ENCODE data around the gene AACS. TPM values are rescaled to one million over a fixed set of nuclear protein-coding genes. Genes with fewer than 3 reads are reported as not detected.

Gene AACS
- total and polyA plus RNA-seq, 10 of the 15 experiments (the other 5 are each of a cell fraction or from before 2014, with no cell fraction given): 10.1 to 34.0 (median 21.1) TPM

DNA sequence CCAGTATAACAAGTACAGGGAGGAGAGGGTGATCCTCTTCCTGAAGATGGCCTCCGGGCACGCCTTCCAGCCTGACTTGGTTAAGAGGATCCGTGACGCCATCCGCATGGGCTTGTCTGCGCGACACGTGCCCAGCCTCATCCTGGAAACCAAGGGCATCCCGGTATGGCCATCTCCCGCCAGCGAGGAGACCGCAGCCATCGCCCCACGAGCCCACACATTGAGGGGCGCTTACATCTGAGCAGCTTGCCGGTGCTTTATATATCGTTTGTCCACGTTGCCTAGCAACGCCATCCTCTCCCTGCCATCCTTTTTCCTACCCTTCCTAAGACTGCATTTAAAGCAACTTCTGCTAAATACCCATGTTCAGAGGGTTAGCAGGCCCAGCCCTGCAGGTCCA, 71.5 kb downstream of the AACS start (continued):
- TF ChIP-seq, protein P1, sequence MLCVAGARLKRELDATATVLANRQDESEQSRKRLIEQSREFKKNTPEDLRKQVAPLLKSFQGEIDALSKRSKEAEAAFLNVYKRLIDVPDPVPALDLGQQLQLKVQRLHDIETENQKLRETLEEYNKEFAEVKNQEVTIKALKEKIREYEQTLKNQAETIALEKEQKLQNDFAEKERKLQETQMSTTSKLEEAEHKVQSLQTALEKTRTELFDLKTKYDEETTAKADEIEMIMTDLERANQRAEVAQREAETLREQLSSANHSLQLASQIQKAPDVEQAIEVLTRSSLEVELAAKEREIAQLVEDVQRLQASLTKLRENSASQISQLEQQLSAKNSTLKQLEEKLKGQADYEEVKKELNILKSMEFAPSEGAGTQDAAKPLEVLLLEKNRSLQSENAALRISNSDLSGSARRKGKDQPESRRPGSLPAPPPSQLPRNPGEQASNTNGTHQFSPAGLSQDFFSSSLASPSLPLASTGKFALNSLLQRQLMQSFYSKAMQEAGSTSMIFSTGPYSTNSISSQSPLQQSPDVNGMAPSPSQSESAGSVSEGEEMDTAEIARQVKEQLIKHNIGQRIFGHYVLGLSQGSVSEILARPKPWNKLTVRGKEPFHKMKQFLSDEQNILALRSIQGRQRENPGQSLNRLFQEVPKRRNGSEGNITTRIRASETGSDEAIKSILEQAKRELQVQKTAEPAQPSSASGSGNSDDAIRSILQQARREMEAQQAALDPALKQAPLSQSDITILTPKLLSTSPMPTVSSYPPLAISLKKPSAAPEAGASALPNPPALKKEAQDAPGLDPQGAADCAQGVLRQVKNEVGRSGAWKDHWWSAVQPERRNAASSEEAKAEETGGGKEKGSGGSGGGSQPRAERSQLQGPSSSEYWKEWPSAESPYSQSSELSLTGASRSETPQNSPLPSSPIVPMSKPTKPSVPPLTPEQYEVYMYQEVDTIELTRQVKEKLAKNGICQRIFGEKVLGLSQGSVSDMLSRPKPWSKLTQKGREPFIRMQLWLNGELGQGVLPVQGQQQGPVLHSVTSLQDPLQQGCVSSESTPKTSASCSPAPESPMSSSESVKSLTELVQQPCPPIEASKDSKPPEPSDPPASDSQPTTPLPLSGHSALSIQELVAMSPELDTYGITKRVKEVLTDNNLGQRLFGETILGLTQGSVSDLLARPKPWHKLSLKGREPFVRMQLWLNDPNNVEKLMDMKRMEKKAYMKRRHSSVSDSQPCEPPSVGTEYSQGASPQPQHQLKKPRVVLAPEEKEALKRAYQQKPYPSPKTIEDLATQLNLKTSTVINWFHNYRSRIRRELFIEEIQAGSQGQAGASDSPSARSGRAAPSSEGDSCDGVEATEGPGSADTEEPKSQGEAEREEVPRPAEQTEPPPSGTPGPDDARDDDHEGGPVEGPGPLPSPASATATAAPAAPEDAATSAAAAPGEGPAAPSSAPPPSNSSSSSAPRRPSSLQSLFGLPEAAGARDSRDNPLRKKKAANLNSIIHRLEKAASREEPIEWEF (IDR thresholded peaks at IDR 0.05; ENCODE audit: insufficient replicate concordance, low read depth, low read length): no peak
- TF ChIP-seq ZNF217 (IDR thresholded peaks at IDR 0.05) (no peak), LARP7 (IDR thresholded peaks at IDR 0.05) (no peak), ZZZ3 (IDR thresholded peaks at IDR 0.05; ENCODE audit: control insufficient read depth, insufficient read length, low read depth) (no peak), IRF4 (IDR thresholded peaks at IDR 0.05; ENCODE audit: low read depth, low read length) (no peak)
- TF ChIP-seq, protein P2, sequence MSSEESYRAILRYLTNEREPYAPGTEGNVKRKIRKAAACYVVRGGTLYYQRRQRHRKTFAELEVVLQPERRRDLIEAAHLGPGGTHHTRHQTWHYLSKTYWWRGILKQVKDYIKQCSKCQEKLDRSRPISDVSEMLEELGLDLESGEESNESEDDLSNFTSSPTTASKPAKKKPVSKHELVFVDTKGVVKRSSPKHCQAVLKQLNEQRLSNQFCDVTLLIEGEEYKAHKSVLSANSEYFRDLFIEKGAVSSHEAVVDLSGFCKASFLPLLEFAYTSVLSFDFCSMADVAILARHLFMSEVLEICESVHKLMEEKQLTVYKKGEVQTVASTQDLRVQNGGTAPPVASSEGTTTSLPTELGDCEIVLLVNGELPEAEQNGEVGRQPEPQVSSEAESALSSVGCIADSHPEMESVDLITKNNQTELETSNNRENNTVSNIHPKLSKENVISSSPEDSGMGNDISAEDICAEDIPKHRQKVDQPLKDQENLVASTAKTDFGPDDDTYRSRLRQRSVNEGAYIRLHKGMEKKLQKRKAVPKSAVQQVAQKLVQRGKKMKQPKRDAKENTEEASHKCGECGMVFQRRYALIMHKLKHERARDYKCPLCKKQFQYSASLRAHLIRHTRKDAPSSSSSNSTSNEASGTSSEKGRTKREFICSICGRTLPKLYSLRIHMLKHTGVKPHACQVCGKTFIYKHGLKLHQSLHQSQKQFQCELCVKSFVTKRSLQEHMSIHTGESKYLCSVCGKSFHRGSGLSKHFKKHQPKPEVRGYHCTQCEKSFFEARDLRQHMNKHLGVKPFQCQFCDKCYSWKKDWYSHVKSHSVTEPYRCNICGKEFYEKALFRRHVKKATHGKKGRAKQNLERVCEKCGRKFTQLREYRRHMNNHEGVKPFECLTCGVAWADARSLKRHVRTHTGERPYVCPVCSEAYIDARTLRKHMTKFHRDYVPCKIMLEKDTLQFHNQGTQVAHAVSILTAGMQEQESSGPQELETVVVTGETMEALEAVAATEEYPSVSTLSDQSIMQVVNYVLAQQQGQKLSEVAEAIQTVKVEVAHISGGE (CRISPR knock-in tag; IDR thresholded peaks at IDR 0.05): no peak
- TF ChIP-seq, protein P3, sequence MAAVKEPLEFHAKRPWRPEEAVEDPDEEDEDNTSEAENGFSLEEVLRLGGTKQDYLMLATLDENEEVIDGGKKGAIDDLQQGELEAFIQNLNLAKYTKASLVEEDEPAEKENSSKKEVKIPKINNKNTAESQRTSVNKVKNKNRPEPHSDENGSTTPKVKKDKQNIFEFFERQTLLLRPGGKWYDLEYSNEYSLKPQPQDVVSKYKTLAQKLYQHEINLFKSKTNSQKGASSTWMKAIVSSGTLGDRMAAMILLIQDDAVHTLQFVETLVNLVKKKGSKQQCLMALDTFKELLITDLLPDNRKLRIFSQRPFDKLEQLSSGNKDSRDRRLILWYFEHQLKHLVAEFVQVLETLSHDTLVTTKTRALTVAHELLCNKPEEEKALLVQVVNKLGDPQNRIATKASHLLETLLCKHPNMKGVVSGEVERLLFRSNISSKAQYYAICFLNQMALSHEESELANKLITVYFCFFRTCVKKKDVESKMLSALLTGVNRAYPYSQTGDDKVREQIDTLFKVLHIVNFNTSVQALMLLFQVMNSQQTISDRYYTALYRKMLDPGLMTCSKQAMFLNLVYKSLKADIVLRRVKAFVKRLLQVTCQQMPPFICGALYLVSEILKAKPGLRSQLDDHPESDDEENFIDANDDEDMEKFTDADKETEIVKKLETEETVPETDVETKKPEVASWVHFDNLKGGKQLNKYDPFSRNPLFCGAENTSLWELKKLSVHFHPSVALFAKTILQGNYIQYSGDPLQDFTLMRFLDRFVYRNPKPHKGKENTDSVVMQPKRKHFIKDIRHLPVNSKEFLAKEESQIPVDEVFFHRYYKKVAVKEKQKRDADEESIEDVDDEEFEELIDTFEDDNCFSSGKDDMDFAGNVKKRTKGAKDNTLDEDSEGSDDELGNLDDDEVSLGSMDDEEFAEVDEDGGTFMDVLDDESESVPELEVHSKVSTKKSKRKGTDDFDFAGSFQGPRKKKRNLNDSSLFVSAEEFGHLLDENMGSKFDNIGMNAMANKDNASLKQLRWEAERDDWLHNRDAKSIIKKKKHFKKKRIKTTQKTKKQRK (IDR thresholded peaks at IDR 0.05; ENCODE audit: low read depth, low read length): no peak
- TF ChIP-seq, protein P4, sequence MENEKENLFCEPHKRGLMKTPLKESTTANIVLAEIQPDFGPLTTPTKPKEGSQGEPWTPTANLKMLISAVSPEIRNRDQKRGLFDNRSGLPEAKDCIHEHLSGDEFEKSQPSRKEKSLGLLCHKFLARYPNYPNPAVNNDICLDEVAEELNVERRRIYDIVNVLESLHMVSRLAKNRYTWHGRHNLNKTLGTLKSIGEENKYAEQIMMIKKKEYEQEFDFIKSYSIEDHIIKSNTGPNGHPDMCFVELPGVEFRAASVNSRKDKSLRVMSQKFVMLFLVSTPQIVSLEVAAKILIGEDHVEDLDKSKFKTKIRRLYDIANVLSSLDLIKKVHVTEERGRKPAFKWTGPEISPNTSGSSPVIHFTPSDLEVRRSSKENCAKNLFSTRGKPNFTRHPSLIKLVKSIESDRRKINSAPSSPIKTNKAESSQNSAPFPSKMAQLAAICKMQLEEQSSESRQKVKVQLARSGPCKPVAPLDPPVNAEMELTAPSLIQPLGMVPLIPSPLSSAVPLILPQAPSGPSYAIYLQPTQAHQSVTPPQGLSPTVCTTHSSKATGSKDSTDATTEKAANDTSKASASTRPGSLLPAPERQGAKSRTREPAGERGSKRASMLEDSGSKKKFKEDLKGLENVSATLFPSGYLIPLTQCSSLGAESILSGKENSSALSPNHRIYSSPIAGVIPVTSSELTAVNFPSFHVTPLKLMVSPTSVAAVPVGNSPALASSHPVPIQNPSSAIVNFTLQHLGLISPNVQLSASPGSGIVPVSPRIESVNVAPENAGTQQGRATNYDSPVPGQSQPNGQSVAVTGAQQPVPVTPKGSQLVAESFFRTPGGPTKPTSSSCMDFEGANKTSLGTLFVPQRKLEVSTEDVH (IDR thresholded peaks at IDR 0.05; ENCODE audit: low read depth, partially characterized antibody): no peak
